ENCODE results near the gene YPEL1. TPM values are rescaled to one million over a fixed set of nuclear protein-coding genes. Genes with fewer than 3 reads are reported as not detected.
"Not testable (repeated sequence)": the region's sequence is repeated elsewhere in the genome, so short reads cannot be mapped to it uniquely, and the experiment has no call there.

The YPEL1 gene
- total and polyA plus RNA-seq, 4 experiments from 2014 or later = 4.9 to 9.8 (median 6.6) TPM

GRCh38 chr22:21694795-21695429, 40.7 kb downstream of the YPEL1 start:
- Histone ChIP-seq H3K36me3 (ENCODE audit: insufficient read depth, low read length) (peaks cover 46% of the 10 kb centered on the region), H3K4me1 (ENCODE audit: insufficient read depth, low read length) (no peaks in the 10 kb centered on the region), H3K27me3 (ENCODE audit: insufficient read depth, low read length) (no peaks in the 10 kb centered on the region), H3K4me3 (ENCODE audit: low read length in 2 of 2) (no peak overlapping the region), H3K9me3 (ENCODE audit: control insufficient read depth in 1 of 2, low read length in 2 of 2) (no peaks in the 10 kb centered on the region), H3K27ac (ENCODE audit: low read depth, low read length) (no peak overlapping the region)
- ChIA-PET POLR2A (ENCODE audit: partially characterized antibody) (no interaction called here), CTCF (ENCODE audit: partially characterized antibody) (no interaction called here)
- DNase-seq = no peak
- Mint-ChIP-seq H3K9me3 (no peaks in the 10 kb centered on the region), H3K4me3 (no peak overlapping the region), H3K27ac (peak overlapping the region in 3 of 7 donors; percentile 42 to 70 (median 48)), H3K36me3 (peaks cover 24 to 51% of the 10 kb centered on the region in 2 donors), H3K4me1 (peaks cover 0 to 5% (median 4%) of the 10 kb centered on the region in 4 donors), H3K27me3 (no peaks in the 10 kb centered on the region)
- intact Hi-C loops (cut with micrococcal nuclease) = no loop called here

- ChIA-PET POLR2A (ENCODE audit: partially characterized antibody) (no interaction called here), CTCF (ENCODE audit: partially characterized antibody) (no interaction called here)
- peaks cover 46% of the 10 kb centered on the region for H3K36me3 ChIP-seq (ENCODE audit: insufficient read depth, low read length)
- Mint-ChIP-seq H3K27ac (peak overlapping the region in 1 of 7 donors; percentile 42), H3K4me1 (peaks cover 0 to 7% (median 5%) of the 10 kb centered on the region in 4 donors), H3K27me3 (no peaks in the 10 kb centered on the region), H3K36me3 (peaks cover 27 to 51% of the 10 kb centered on the region in 2 donors), H3K4me3 (no peak overlapping the region), H3K9me3 (no peaks in the 10 kb centered on the region)
- H3K4me3 ChIP-seq (ENCODE audit: low read length in 2 of 2) = no peak overlapping the region
- no peak overlapping the region for H3K27ac ChIP-seq (ENCODE audit: low read depth, low read length)
- H3K4me1 ChIP-seq (ENCODE audit: insufficient read depth, low read length) = no peaks in the 10 kb centered on the region
- no peaks in the 10 kb centered on the region for H3K27me3 ChIP-seq (ENCODE audit: insufficient read depth, low read length)
- no peak for DNase-seq
- H3K9me3 ChIP-seq (ENCODE audit: control insufficient read depth in 1 of 2, low read length in 2 of 2) = no peaks in the 10 kb centered on the region
- intact Hi-C loops (cut with micrococcal nuclease) = no loop called here
Observed at GRCh38 chr22:21694394-21694793, 41.2 kb downstream of the YPEL1 start.

GRCh38 chr22:21693999-21694341, 41.6 kb downstream of the YPEL1 start:
- intact Hi-C loops (cut with micrococcal nuclease) = no loop called here
- no peaks in the 10 kb centered on the region for H3K27me3 Mint-ChIP-seq
- POLR2A ChIA-PET (ENCODE audit: partially characterized antibody) = no interaction called here
- CTCF ChIA-PET (ENCODE audit: partially characterized antibody) = no interaction called here
- DNase-seq = no peak
- H3K9me3 Mint-ChIP-seq = no peaks in the 10 kb centered on the region
- Histone ChIP-seq H3K4me1 (ENCODE audit: insufficient read depth, low read length) (no peaks in the 10 kb centered on the region), H3K27me3 (ENCODE audit: insufficient read depth, low read length) (no peaks in the 10 kb centered on the region), H3K4me3 (ENCODE audit: low read length in 2 of 2) (no peak overlapping the region), H3K36me3 (ENCODE audit: insufficient read depth, low read length) (peaks cover 46% of the 10 kb centered on the region), H3K9me3 (ENCODE audit: control insufficient read depth in 1 of 2, low read length in 2 of 2) (no peaks in the 10 kb centered on the region), H3K27ac (ENCODE audit: low read depth, low read length) (no peak overlapping the region)
- no peak overlapping the region for H3K27ac Mint-ChIP-seq
- H3K4me1 Mint-ChIP-seq = peaks cover 0 to 8% (median 6%) of the 10 kb centered on the region in 4 donors
- H3K36me3 Mint-ChIP-seq = peaks cover 31 to 54% of the 10 kb centered on the region in 2 donors
- H3K4me3 Mint-ChIP-seq = no peak overlapping the region

GRCh38 chr22:21693333-21693998, 42.1 kb downstream of the YPEL1 start:
- ChIA-PET POLR2A (ENCODE audit: partially characterized antibody) (interaction anchor here (0.8 kb wide), 1 partner anchor 41 kb away, joined by 3 read pairs; no protein-coding TSS in a partner anchor), CTCF (ENCODE audit: partially characterized antibody) (no interaction called here)
- Histone ChIP-seq H3K4me3 (ENCODE audit: low read length in 2 of 2) (no peak overlapping the region), H3K27me3 (ENCODE audit: insufficient read depth, low read length) (no peaks in the 10 kb centered on the region), H3K9me3 (ENCODE audit: control insufficient read depth in 1 of 2, low read length in 2 of 2) (no peaks in the 10 kb centered on the region), H3K27ac (ENCODE audit: low read depth, low read length) (no peak overlapping the region), H3K4me1 (ENCODE audit: insufficient read depth, low read length) (no peaks in the 10 kb centered on the region), H3K36me3 (ENCODE audit: insufficient read depth, low read length) (peaks cover 46% of the 10 kb centered on the region)
- peaks cover 31 to 57% of the 10 kb centered on the region in 2 donors for H3K36me3 Mint-ChIP-seq
- intact Hi-C loops (cut with micrococcal nuclease) = no loop called here
- no peak overlapping the region for H3K4me3 Mint-ChIP-seq
- H3K27me3 Mint-ChIP-seq = no peaks in the 10 kb centered on the region
- no peak for DNase-seq
- no peak overlapping the region for H3K27ac Mint-ChIP-seq
- peaks cover 0 to 11% (median 6%) of the 10 kb centered on the region in 4 donors for H3K4me1 Mint-ChIP-seq
- H3K9me3 Mint-ChIP-seq = no peaks in the 10 kb centered on the region

- H3K4me3 Mint-ChIP-seq; H3K27me3 Mint-ChIP-seq; H3K27me3 ChIP-seq (ENCODE audit: insufficient read depth, low read length); DNase-seq; CTCF ChIA-PET (ENCODE audit: partially characterized antibody); H3K4me1 ChIP-seq (ENCODE audit: insufficient read depth, low read length); H3K9me3 Mint-ChIP-seq; H3K4me3 ChIP-seq (ENCODE audit: low read length in 2 of 2); H3K27ac ChIP-seq (ENCODE audit: low read depth, low read length); intact Hi-C loops (cut with micrococcal nuclease); H3K9me3 ChIP-seq (ENCODE audit: control insufficient read depth in 1 of 2, low read length in 2 of 2): not testable (repeated sequence)
- Mint-ChIP-seq H3K36me3 (peaks cover 31 to 54% of the 10 kb centered on the region in 2 donors), H3K27ac (peak overlapping the region in 1 of 7 donors; percentile 29), H3K4me1 (peaks cover 0 to 11% (median 6%) of the 10 kb centered on the region in 4 donors)
- POLR2A ChIA-PET (ENCODE audit: partially characterized antibody) = interaction anchor here (0.8 kb wide), 1 partner anchor 42 kb away, joined by 3 read pairs; no protein-coding TSS in a partner anchor
- H3K36me3 ChIP-seq (ENCODE audit: insufficient read depth, low read length) = peaks cover 51% of the 10 kb centered on the region
Observed at GRCh38 chr22:21692856-21693255, 42.7 kb downstream of the YPEL1 start.

GRCh38 chr22:21691816-21692215, 43.8 kb downstream of the YPEL1 start:
- Histone ChIP-seq H3K36me3 (ENCODE audit: insufficient read depth, low read length) (peaks cover 51% of the 10 kb centered on the region), H3K9me3 (ENCODE audit: control insufficient read depth in 1 of 2, low read length in 2 of 2) (no peaks in the 10 kb centered on the region), H3K27me3 (ENCODE audit: insufficient read depth, low read length) (no peaks in the 10 kb centered on the region), H3K4me3 (ENCODE audit: low read length in 2 of 2) (no peak overlapping the region), H3K4me1 (ENCODE audit: insufficient read depth, low read length) (no peaks in the 10 kb centered on the region), H3K27ac (ENCODE audit: low read depth, low read length) (no peak overlapping the region)
- Mint-ChIP-seq H3K9me3 (no peaks in the 10 kb centered on the region), H3K36me3 (peaks cover 27 to 46% of the 10 kb centered on the region in 2 donors), H3K27me3 (no peaks in the 10 kb centered on the region), H3K27ac (peak overlapping the region in 1 of 7 donors; percentile 59), H3K4me1 (peaks cover 0 to 11% (median 6%) of the 10 kb centered on the region in 4 donors), H3K4me3 (no peak overlapping the region)
- intact Hi-C loops (cut with micrococcal nuclease) = no loop called here
- DNase-seq = no peak
- POLR2A ChIA-PET (ENCODE audit: partially characterized antibody) = no interaction called here
- CTCF ChIA-PET (ENCODE audit: partially characterized antibody) = no interaction called here

- Mint-ChIP-seq H3K9me3 (no peaks in the 10 kb centered on the region), H3K36me3 (peaks cover 26 to 39% of the 10 kb centered on the region in 2 donors), H3K27ac (peak overlapping the region in 6 of 7 donors; percentile 61 to 89 (median 77)), H3K4me3 (no peak overlapping the region), H3K27me3 (no peaks in the 10 kb centered on the region), H3K4me1 (peaks cover 0 to 11% (median 6%) of the 10 kb centered on the region in 4 donors)
- no peak for DNase-seq
- Histone ChIP-seq H3K4me3 (ENCODE audit: low read length in 2 of 2) (no peak overlapping the region), H3K9me3 (ENCODE audit: control insufficient read depth in 1 of 2, low read length in 2 of 2) (no peaks in the 10 kb centered on the region), H3K27ac (ENCODE audit: low read depth, low read length) (no peak overlapping the region), H3K4me1 (ENCODE audit: insufficient read depth, low read length) (no peaks in the 10 kb centered on the region), H3K36me3 (ENCODE audit: insufficient read depth, low read length) (peaks cover 45% of the 10 kb centered on the region), H3K27me3 (ENCODE audit: insufficient read depth, low read length) (no peaks in the 10 kb centered on the region)
- ChIA-PET CTCF (ENCODE audit: partially characterized antibody) (no interaction called here), POLR2A (ENCODE audit: partially characterized antibody) (no interaction called here)
- intact Hi-C loops (cut with micrococcal nuclease) = no loop called here
Observed at GRCh38 chr22:21690401-21690801, 45.2 kb downstream of the YPEL1 start.
